HG03039 (cell line): ENCODE data around the gene SSUH2.

ENCODE experiments used
- ATAC-seq: cut with Tn5 transposase; IDR thresholded peaks from one replicate; pipeline ENCODE4 v1.9.1; 2021; ENCODE audit warnings: mild to moderate bottlenecking, moderate library complexity; ENCODE audit not compliant: unreplicated experiment

The SSUH2 gene

GRCh38 chr3:8618950-8619349 is 25.6 kb downstream of the SSUH2 start:
- no peak for ATAC-seq

GRCh38 chr3:8617921-8618320 is 26.7 kb downstream of the SSUH2 start:
- no peak for ATAC-seq

- no peak for ATAC-seq
These were observed 33.6 kb downstream of the SSUH2 start for GRCh38 chr3:8610951-8611350.

- ATAC-seq = no peak
These were observed 35.7 kb downstream of the SSUH2 start for GRCh38 chr3:8608791-8609467.

GRCh38 chr3:8608041-8608790 is 36.4 kb downstream of the SSUH2 start:
- ATAC-seq = no peak

- no peak for ATAC-seq
These were observed 37.2 kb downstream of the SSUH2 start for GRCh38 chr3:8607234-8608040.

- no peak for ATAC-seq
These were observed 37.8 kb downstream of the SSUH2 start for GRCh38 chr3:8606701-8607231.

- ATAC-seq = no peak
These were observed 39.6 kb downstream of the SSUH2 start for GRCh38 chr3:8604988-8605387.

GRCh38 chr3:8604006-8604405 is 40.6 kb downstream of the SSUH2 start:
- no peak for ATAC-seq

GRCh38 chr3:8603115-8603710 is 41.4 kb downstream of the SSUH2 start:
- ATAC-seq = no peak

GRCh38 chr3:8600457-8600856 is 44.1 kb downstream of the SSUH2 start:
- ATAC-seq = no peak

GRCh38 chr3:8599146-8599545 is 45.5 kb downstream of the SSUH2 start:
- ATAC-seq = no peak

- no peak for ATAC-seq
These were observed 47.3 kb downstream of the SSUH2 start for GRCh38 chr3:8597219-8597853.

GRCh38 chr3:8596321-8597218 is 48.0 kb downstream of the SSUH2 start:
- ATAC-seq = no peak

- no peak for ATAC-seq
These were observed 48.9 kb downstream of the SSUH2 start for GRCh38 chr3:8595695-8596115.

- ATAC-seq = no peak
These were observed 49.3 kb downstream of the SSUH2 start for GRCh38 chr3:8595252-8595651.

GRCh38 chr3:8593021-8593827 is 51.4 kb downstream of the SSUH2 start:
- no peak for ATAC-seq

GRCh38 chr3:8589880-8590556 is 54.6 kb downstream of the SSUH2 start:
- no peak for ATAC-seq
